Loucy (cell line): ENCODE data around the gene CHAMP1.

Experiments used
- H2AFZ ChIP-seq: fragments of 200-600 bp; sonication (generic); 2 replicates; pipeline ENCODE4 v1.6.0; 2016; ENCODE audit warnings: antibody characterized with exemption, mild to moderate bottlenecking, low read length, moderate library complexity
- H3F3A ChIP-seq: fragments of 200-600 bp; 2 replicates; pipeline ENCODE4 v1.6.0; 2016; ENCODE audit warnings: antibody characterized with exemption, low read depth, mild to moderate bottlenecking
- H3K27me3 ChIP-seq: fragments of 200-600 bp; sonication (generic); 2 replicates; pipeline ENCODE4 v1.6.1; 2014; ENCODE audit warnings: low read length, mild to moderate bottlenecking; ENCODE audit not compliant: insufficient read depth, poor library complexity, severe bottlenecking
- H3K36me3 ChIP-seq: fragments of 200-600 bp; sonication (generic); 2 replicates; pipeline ENCODE4 v1.6.1; 2016; ENCODE audit warnings: low read length; ENCODE audit not compliant: insufficient read depth
- H3K4me1 ChIP-seq: fragments of 200-600 bp; sonication (generic); 2 replicates; pipeline ENCODE4 v1.5.1; 2014; ENCODE audit warnings: low read length, mild to moderate bottlenecking; ENCODE audit not compliant: insufficient read depth, poor library complexity, severe bottlenecking
- H3K4me2 ChIP-seq: fragments of 200-600 bp; sonication (generic); 2 replicates; pipeline ENCODE4 v1.6.0; 2014; ENCODE audit warnings: antibody characterized with exemption, low read length, low read depth, mild to moderate bottlenecking; ENCODE audit not compliant: poor library complexity, severe bottlenecking
- H3K4me3 ChIP-seq: fragments of 200-600 bp; sonication (generic); 2 replicates; pipeline ENCODE4 v1.5.1; 2014; ENCODE audit warnings: low read length, mild to moderate bottlenecking, mixed read lengths; ENCODE audit not compliant: poor library complexity, severe bottlenecking
- H3K79me2 ChIP-seq: fragments of 200-600 bp; sonication (generic); 2 replicates; pipeline ENCODE4 v1.6.1; 2014; ENCODE audit warnings: low read length; ENCODE audit not compliant: insufficient read depth
- H3K9ac ChIP-seq: fragments of 200-600 bp; sonication (generic); 2 replicates; pipeline ENCODE4 v1.6.0; 2014; ENCODE audit warnings: mild to moderate bottlenecking, low read depth, low read length, moderate library complexity; ENCODE audit not compliant: poor library complexity, severe bottlenecking
- H3K9me2 ChIP-seq: fragments of 200-600 bp; sonication (generic); replicated peaks from 2 replicates; pipeline ENCODE4 v1.6.1; 2016; ENCODE audit warnings: low read depth, low read length, mixed read lengths
- H3K9me3 ChIP-seq: fragments of 200-600 bp; sonication (generic); 2 replicates; pipeline ENCODE4 v1.6.1; 2014; ENCODE audit warnings: mild to moderate bottlenecking, antibody characterized with exemption, low read length, low read depth; ENCODE audit not compliant: insufficient read depth
- H4K20me1 ChIP-seq: fragments of 200-600 bp; sonication (generic); 2 replicates; pipeline ENCODE4 v1.6.0; 2014; ENCODE audit warnings: antibody characterized with exemption, low read length, mild to moderate bottlenecking; ENCODE audit not compliant: insufficient read depth, poor library complexity, severe bottlenecking
- EZH2phosphoT487 ChIP-seq: fragments of 200-600 bp; IDR thresholded peaks from 2 replicates; pipeline ENCODE4 v1.6.1; 2018; ENCODE audit warnings: antibody characterized with exemption, mild to moderate bottlenecking, moderate library complexity, borderline replicate concordance
- TF ChIP-seq, protein P1 (sequence below): fragments of 200-600 bp; sonication (generic); conservative IDR thresholded peaks from 2 replicates; pipeline ENCODE4 v1.5.1; 2014; ENCODE audit warnings: mild to moderate bottlenecking, antibody characterized with exemption, low read length

CHAMP1 gene, protein sequence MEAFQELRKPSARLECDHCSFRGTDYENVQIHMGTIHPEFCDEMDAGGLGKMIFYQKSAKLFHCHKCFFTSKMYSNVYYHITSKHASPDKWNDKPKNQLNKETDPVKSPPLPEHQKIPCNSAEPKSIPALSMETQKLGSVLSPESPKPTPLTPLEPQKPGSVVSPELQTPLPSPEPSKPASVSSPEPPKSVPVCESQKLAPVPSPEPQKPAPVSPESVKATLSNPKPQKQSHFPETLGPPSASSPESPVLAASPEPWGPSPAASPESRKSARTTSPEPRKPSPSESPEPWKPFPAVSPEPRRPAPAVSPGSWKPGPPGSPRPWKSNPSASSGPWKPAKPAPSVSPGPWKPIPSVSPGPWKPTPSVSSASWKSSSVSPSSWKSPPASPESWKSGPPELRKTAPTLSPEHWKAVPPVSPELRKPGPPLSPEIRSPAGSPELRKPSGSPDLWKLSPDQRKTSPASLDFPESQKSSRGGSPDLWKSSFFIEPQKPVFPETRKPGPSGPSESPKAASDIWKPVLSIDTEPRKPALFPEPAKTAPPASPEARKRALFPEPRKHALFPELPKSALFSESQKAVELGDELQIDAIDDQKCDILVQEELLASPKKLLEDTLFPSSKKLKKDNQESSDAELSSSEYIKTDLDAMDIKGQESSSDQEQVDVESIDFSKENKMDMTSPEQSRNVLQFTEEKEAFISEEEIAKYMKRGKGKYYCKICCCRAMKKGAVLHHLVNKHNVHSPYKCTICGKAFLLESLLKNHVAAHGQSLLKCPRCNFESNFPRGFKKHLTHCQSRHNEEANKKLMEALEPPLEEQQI

DNA sequence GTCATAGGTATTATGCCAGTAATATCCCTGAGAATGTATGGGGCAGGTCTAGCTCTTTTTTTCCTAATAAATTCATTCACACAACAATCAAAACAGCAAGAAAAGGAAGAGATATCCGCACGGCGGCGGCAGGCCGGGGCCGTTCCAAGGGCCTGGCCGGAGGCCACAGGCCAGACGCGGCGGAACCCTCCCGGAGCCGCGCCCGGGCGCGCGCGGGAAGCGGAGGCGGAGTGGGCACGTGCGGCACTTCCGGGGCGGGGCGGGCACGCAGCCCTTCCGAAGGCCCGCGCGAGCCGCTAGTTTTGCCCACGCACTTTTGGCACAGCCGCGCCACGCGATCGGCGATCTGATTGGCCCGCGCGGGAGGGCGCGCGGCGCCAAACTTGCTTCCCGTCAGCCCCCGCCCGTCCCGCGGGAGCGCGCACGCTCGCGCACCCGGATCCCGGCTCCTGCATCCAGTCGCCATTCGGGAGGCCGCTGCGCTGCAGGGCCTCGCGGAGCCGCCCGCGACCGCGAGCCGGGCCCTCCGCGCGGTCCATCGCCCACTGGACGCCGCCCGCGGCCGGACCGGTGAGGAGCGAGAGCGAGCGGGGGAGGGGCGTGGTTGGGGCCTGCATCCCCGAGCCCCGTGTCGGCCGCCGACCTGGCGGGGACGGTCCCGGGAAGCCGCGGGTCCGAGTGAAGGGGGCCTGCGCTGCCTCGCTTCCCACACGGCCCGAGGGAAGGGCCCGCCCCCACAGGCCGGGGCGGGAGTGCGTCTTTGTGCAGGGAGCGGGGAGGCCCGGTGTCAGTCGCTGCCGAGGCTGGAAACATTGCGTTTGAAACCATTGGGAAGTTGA, at the start of gene CHAMP1:
TSS of gene CHAMP1 (plus strand) at position 430 of the 839 bp plus-strand sequence. CDS start 9,340 bp downstream, outside the sequence.
- Histone ChIP-seq H3K79me2 (peaks cover 56% of the 10 kb centered on the region), H3K9ac (peak within 1 kb of the TSS; percentile 95), H3F3A (peaks cover 10% of the 10 kb centered on the region), H3K4me2 (peak within 1 kb of the TSS; percentile 92), H3K27me3 (no peaks in the 10 kb centered on the region), H3K4me3 (peak within 1 kb of the TSS; percentile 84), H3K9me2 (no peaks in the 10 kb centered on the region), H3K36me3 (no peaks in the 10 kb centered on the region), H3K4me1 (peaks cover 60% of the 10 kb centered on the region), H4K20me1 (peaks cover 43% of the 10 kb centered on the region), H2AFZ (peak within 1 kb of the TSS; percentile 88), H3K9me3 (no peaks in the 10 kb centered on the region)
- TF ChIP-seq, protein P1, sequence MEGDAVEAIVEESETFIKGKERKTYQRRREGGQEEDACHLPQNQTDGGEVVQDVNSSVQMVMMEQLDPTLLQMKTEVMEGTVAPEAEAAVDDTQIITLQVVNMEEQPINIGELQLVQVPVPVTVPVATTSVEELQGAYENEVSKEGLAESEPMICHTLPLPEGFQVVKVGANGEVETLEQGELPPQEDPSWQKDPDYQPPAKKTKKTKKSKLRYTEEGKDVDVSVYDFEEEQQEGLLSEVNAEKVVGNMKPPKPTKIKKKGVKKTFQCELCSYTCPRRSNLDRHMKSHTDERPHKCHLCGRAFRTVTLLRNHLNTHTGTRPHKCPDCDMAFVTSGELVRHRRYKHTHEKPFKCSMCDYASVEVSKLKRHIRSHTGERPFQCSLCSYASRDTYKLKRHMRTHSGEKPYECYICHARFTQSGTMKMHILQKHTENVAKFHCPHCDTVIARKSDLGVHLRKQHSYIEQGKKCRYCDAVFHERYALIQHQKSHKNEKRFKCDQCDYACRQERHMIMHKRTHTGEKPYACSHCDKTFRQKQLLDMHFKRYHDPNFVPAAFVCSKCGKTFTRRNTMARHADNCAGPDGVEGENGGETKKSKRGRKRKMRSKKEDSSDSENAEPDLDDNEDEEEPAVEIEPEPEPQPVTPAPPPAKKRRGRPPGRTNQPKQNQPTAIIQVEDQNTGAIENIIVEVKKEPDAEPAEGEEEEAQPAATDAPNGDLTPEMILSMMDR = no peak
- no peak for TF ChIP-seq EZH2phosphoT487

DNA sequence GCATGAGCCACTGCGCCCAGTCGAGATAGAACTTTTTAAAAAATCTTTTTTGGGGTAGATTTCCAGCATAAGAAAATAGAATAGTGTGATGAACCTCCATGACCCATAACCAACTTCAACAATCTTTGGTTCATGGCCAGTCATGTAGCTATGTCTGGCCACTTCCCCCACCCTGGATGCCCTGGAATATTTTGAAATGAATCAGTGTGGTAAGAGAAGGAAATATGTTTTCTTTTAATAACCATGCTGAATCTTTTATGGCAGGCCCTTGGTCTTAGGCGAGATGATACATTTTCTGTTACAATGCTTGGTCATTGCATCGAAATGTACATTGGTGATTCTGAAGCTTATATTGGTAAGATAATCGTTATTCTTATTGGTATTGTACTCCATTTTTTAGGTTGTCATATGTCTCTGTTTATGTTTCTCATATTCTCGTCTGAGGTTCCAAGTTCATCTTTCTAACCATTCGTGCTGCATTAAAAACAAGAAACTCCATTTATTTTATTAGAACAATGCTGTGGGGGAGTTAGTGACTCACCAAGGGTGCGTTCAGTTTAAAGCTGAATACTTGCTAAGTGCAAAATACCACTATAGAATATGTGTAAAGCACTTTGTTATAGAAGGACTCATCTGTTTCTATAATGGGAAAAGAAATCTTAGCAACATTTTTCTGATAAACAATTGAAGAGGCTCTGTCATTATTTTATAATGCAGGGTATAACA, 49.3 kb upstream of the CHAMP1 start:
- no peaks in the 10 kb centered on the region for H3K9me2 ChIP-seq
- no peak overlapping the region for H2AFZ ChIP-seq
- peaks cover 65% of the 10 kb centered on the region for H3K4me1 ChIP-seq
- H3K4me2 ChIP-seq = no peak overlapping the region
- TF ChIP-seq, protein P1 = no peak
- H3K9ac ChIP-seq = no peak overlapping the region
- no peak overlapping the region for H3K4me3 ChIP-seq
- peaks cover 8% of the 10 kb centered on the region for H3F3A ChIP-seq
- H4K20me1 ChIP-seq = peaks cover 7% of the 10 kb centered on the region
- no peaks in the 10 kb centered on the region for H3K27me3 ChIP-seq
- H3K9me3 ChIP-seq = no peaks in the 10 kb centered on the region
- no peaks in the 10 kb centered on the region for H3K79me2 ChIP-seq
- H3K36me3 ChIP-seq = peaks cover 62% of the 10 kb centered on the region; the same call in 1 of the 2 replicates

DNA sequence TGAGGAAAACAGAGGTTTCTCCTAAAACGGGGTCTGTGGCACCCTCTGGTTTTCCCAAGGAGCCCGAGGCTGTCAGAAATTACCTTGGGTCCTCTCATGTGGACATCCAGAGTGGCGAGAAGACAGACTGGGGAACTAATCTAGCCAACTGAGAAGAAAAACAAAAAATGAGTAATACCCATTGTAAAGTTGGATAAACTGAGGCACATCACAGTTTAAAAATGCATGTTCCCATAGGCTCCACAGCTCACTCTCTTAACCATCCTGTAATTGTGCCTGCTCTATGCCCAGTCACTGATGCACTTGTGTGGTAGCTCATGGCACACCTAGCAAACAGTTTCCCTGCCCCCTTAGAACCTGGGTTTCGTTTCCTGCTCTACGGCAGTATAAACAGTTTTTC, 48.1 kb upstream of the CHAMP1 start:
- no peak overlapping the region for H3K9ac ChIP-seq
- no peaks in the 10 kb centered on the region for H3K9me2 ChIP-seq
- H3K27me3 ChIP-seq = no peaks in the 10 kb centered on the region
- H2AFZ ChIP-seq = no peak overlapping the region
- H3K36me3 ChIP-seq = peaks cover 54% of the 10 kb centered on the region; the same call in 1 of the 2 replicates
- H3K4me2 ChIP-seq = no peak overlapping the region
- peaks cover 7% of the 10 kb centered on the region for H4K20me1 ChIP-seq
- TF ChIP-seq, protein P1 = no peak
- TF ChIP-seq EZH2phosphoT487 = no peak
- H3K4me3 ChIP-seq = no peak overlapping the region
- H3K4me1 ChIP-seq = peaks cover 54% of the 10 kb centered on the region
- H3K9me3 ChIP-seq = no peaks in the 10 kb centered on the region
- H3F3A ChIP-seq = peaks cover 8% of the 10 kb centered on the region
- no peaks in the 10 kb centered on the region for H3K79me2 ChIP-seq
